GM12891 (cell line): ENCODE measurements around the gene POC5.

Experiments used
- POLR2AphosphoS5 ChIP-seq: IDR thresholded peaks from 2 replicates; pipeline ENCODE4 v1.6.1; 2011; ENCODE audit warnings: low read depth, low read length, control low read depth
- TAF1 ChIP-seq: IDR thresholded peaks from 2 replicates; pipeline ENCODE4 v1.6.1; 2011; ENCODE audit warnings: low read depth, low read length, control low read depth

DNA sequence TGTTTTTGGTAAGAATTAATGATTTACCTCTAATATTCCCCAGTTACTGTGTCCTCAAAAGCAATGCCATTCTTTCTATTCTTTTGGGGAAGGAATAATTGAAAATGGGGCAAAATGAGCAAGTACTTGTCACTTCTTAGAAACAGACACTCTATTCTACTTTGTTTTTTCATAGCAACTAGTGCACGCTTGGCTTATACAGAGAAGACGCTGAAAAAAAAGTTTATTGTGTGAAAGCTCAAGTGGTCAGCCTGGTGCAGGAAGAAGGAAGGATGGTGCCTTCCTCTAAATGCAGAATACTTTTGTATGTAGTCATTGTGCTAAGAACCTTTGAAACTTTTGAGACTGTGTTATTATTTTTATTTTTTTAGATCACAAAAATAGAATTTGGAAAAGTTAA lies 76.4 kb downstream of the POC5 start:
- TF ChIP-seq TAF1 (no peak), POLR2AphosphoS5 (no peak)
